GM19467 (cell line): ENCODE data around the gene SEC61A1.

Experiments
- ATAC-seq: cut with Tn5 transposase; IDR thresholded peaks from one replicate; pipeline ENCODE4 v1.9.1; 2021; ENCODE audit warnings: mild to moderate bottlenecking, moderate library complexity; ENCODE audit not compliant: unreplicated experiment

SEC61A1 gene

GRCh38 chr3:128111147-128111546, 58.9 kb downstream of the SEC61A1 start:
- ATAC-seq: no peak

GRCh38 chr3:128112357-128112968, 60.2 kb downstream of the SEC61A1 start:
- no peak for ATAC-seq

- ATAC-seq: no peak
These were observed 61.9 kb downstream of the SEC61A1 start for GRCh38 chr3:128113817-128114794.
